IPS-NIHi7 (cell line): ENCODE data around the gene IQSEC1.

Experiments
- DNase-seq: peaks from one replicate; pipeline ENCODE4 v3.0.0; 2012; ENCODE audit warnings: mixed read lengths; ENCODE audit errors: extremely low spot score

Gene IQSEC1

GRCh38 chr3:12935023-12935860 lies 138.0 kb downstream of the IQSEC1 start:
- no peak for DNase-seq

- DNase-seq: no peak
These were observed 138.8 kb downstream of the IQSEC1 start for GRCh38 chr3:12934431-12934830.

- no peak for DNase-seq
These were observed 139.3 kb downstream of the IQSEC1 start for GRCh38 chr3:12933901-12934300.

- DNase-seq: no peak
These were observed 140.5 kb downstream of the IQSEC1 start for GRCh38 chr3:12932754-12933153.

DNA sequence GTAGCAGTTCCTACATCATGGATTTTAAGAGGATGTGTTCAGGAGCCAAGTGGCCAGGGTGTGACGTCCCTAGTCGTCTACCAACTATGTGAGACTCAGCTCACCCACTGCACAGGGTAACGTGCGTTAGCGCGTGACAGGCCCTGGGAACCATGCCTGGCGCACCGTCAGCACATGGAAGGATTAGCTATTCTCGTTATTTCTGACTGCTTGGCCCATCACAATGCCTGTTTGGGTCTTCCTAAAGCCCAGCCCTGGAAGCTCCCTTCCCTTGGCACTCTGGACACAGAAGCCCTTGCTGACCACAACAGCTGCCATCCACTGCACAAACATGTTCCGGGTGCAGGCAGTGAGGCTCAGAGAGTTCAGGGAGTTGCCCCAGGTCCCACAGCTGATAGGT lies 140.9 kb downstream of the IQSEC1 start:
- DNase-seq: no peak

DNA sequence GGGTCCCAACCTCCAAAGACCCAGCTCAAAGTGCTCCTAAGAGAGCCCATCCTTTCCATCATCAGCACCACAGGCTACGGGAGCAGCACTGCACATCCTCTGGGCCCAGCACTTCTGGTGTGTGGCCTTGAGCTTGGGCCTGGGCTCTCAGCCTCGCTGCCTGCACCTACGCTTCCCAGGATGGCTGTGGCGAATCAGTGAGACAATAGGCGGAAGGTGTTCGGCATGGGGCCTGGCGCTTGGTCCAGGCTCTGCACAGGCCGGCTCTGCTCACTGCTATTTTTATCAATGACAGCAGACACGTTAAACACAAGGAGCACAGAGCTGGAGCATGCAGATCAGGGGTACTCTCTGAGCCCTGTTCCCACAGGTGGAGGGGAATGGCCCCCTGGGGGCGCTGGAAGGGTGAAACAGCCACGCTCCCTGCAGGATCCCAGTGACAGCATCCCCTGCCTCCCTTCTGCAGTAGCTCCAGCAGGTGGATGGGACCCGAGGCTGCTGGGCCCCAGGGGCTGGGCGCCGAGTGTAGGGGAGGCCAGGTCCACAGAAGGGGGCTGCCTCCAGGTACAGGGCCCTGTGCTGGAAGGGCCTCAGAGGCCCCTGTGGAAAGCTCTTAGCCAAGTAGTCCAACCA lies 141.8 kb downstream of the IQSEC1 start:
- DNase-seq: no peak

- no peak for DNase-seq
These were observed 143.4 kb downstream of the IQSEC1 start for GRCh38 chr3:12929801-12930200.

DNA sequence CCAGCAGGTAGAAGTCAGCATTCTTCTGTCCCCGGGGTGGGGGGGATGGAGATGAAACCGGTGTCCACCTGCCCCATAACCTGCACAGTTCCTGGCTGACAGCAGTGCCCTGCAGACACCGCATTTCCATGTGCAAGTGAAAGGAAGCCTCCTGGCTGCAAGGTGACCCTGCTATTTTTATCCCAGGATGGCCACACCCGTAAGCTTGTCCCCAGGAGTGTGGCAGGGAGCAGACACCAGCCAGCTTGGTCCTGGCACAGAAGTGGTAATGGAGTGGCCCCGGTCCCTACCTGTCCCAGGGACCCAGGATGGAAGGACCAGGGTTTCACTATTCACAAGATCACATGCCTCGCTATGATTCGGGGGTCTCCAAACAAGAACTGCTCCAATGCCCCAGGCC lies 146.6 kb downstream of the IQSEC1 start:
- DNase-seq: no peak

GRCh38 chr3:12925648-12926047 lies 147.6 kb downstream of the IQSEC1 start:
- DNase-seq: no peak

DNA sequence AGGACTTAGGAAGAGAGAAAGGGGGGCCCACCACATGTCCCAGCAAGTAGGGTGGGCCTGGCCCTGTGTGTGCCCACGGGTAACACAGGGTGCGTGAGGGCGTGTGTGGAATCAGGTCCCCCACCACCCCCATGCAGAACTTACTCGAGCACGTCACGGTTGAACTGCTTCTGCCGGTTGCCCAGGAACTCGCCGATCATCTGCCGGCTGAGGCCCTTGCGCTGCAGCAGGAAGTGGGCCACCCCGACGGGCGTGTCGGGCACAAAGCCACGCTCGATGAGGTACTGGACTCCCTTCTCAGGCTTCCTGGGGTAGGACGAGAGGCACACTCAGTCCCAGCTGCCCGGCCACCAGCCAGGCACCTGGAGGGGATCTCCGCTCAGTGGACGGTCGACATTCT lies 148.8 kb downstream of the IQSEC1 start:
- DNase-seq: no peak

DNA sequence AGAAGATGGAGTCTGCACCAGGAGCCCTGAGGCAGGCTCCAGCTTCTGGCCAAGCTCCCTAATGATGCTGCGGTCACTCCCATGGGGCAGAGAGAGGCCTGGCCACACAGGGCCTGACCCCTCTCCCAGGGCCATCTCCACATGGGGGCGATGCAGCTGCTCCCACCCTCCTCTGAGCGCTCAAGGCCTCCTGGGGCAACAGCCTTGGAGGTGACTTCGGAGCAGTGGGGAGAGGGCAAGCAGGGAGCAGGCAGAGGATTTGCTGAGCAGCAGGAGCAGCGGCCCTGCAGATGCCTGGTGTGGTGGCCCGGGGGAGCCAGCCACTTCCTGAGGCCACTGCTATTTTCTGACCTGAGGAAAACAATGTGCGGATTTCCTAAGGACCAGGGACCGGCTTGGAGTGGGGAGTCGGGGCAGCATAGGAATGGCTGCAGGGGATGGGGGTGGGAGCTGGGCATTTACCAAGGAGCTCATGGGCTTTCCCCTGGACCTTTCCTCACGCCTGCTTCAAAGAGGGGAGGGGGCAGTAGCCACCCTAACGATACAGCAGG lies 150.3 kb downstream of the IQSEC1 start:
- DNase-seq: no peak

DNA sequence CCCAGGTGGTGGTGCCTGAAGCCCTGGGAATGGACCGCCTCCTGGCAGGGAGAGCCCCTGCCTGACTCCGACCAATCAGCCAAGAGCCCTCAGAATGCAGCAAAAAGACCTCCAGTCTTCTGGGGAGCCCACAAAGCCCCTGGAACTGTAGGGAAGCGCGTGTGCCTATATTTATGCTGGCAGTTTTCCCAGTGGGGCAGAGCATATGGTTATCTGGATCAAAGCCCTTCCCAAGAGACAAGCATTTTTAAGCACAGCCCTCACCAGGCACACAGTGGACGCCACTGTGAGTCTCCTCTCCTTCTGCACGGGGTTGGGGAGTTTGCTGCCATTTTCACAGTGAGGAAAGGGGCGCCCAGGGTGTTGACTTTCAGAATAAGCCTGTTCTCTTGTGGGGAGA lies 150.9 kb downstream of the IQSEC1 start:
- DNase-seq: no peak

DNA sequence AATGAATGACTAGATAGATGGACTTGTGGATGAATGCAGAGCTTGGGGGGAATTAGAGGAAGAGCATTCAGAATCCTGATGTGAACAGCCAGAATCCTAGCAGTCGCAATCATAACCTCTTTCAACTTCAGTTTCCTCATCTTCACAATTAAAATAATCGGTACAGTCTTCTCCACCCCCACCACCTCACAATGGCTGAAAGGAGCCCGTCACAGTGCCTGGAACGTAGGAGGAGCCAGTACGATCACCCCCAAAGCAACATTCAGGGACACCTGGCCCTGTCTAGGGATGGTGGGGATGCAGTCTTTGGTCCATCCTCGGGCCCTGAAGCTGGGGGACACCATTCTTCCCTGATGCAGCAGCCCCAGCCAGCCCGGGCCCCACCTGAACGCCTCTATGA lies 151.5 kb downstream of the IQSEC1 start:
- DNase-seq: no peak

- DNase-seq: no peak
These were observed 152.3 kb downstream of the IQSEC1 start for GRCh38 chr3:12920967-12921366.

- DNase-seq: no peak
These were observed 154.0 kb downstream of the IQSEC1 start for GRCh38 chr3:12919205-12919604.

- DNase-seq: no peak
These were observed 155.0 kb downstream of the IQSEC1 start for GRCh38 chr3:12918231-12918630.

DNA sequence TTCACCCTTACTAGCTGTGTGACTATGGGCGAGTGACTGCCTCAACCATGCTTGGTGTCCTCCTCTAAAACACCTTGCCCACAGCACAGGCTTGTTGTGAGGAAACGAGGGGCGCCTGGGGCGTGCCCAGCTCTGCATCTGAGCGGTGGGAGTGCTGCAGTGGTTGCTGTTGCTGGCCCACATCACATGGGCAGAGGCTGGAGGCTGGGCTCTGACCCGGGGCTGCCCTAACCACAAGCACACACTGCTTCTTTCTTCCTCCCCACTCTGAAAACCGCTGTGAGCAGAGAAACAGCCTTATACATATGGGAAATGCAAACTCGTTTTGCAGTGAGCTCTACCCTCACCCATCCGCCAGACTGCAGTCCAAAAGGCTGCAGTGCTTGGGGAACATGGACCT lies 157.1 kb downstream of the IQSEC1 start:
- DNase-seq: no peak

- DNase-seq: no peak
These were observed 159.1 kb downstream of the IQSEC1 start for GRCh38 chr3:12914088-12914487.

DNA sequence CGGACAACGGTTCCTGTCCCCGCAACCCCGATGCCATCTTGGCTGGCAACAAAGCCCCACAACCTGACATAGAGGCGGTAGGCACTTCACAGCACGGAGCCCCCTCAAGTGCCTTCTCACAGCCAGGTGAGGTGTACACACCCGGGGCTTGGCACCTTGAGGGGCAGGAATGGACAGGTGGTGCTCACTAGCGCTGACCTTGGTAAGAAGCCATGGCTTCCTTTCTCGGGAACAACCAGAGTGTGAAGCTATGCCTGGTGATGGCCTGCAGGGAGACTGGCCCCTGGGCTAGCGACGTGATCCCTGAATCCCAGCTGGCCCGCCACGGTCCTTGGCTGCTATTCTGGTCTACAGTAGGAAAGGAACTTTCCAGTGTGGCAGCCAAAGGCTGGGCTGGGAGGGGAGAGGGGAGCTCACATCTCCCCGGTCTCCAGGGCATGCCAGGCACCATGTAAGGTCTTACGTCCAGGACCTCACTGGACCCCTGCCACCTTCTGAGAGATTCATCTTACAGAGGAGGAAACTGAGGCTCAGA lies 161.3 kb downstream of the IQSEC1 start:
- DNase-seq: no peak

- DNase-seq: no peak
These were observed 162.7 kb downstream of the IQSEC1 start for GRCh38 chr3:12910356-12911099.

- DNase-seq: no peak
These were observed 163.5 kb downstream of the IQSEC1 start for GRCh38 chr3:12909710-12910109.

DNA sequence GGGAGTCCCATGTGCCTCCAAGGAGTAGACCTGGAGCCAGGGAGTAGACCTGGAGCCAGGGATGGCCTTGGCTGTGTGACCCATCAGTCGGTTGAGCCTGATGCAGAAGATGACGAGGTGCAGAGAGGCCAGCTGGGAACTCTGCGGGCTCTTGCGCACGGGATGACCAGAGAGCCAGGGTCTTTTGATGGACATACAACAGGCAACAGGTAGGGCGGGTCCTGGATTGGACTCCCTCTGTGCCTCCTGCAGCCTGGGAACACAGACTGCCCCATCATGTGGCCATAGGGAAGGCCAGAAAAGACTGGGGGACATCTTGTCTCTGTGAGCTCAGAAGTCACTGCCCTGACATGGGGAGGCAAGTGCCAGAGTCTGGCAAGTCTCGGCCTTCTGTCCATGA lies 164.4 kb downstream of the IQSEC1 start:
- no peak for DNase-seq
